ENCODE data around the gene ANKFY1.
"Not testable (repeated sequence)": the region's sequence is repeated elsewhere in the genome, so short reads cannot be mapped to it uniquely, and the experiment has no call there.

Gene ANKFY1

DNA sequence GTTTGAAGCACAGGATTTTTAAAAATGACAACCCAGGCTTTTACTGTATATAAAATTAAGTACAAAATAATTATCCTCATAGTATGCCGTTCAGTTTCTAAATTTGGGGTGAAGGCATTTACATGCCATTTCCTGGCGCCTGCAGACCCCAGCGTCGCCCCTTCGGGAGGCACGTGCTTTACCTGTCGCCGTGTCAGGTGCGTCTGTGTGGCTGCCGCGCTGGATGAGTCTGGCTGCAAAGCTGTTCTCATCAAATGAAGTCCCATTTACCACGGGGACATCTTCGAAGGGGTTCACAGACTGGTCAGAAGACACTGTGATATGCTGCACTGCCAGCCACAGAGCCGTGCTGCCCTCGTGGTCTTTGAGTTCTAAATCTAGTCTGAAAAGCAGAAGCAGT, 69.0 kb downstream of the ANKFY1 start:
- H3K4me3 ChIP-seq (ENCODE audit: low read depth, low read length): no peak overlapping the region
- no peak for DNase-seq (ENCODE audit: low read depth)
- TF ChIP-seq MYC (IDR thresholded peaks at IDR 0.05; ENCODE audit: low read depth, low read length): no peak
- TF ChIP-seq, protein P1, sequence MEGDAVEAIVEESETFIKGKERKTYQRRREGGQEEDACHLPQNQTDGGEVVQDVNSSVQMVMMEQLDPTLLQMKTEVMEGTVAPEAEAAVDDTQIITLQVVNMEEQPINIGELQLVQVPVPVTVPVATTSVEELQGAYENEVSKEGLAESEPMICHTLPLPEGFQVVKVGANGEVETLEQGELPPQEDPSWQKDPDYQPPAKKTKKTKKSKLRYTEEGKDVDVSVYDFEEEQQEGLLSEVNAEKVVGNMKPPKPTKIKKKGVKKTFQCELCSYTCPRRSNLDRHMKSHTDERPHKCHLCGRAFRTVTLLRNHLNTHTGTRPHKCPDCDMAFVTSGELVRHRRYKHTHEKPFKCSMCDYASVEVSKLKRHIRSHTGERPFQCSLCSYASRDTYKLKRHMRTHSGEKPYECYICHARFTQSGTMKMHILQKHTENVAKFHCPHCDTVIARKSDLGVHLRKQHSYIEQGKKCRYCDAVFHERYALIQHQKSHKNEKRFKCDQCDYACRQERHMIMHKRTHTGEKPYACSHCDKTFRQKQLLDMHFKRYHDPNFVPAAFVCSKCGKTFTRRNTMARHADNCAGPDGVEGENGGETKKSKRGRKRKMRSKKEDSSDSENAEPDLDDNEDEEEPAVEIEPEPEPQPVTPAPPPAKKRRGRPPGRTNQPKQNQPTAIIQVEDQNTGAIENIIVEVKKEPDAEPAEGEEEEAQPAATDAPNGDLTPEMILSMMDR (IDR thresholded peaks at IDR 0.05; ENCODE audit: low read depth, low read length): no peak
- TF ChIP-seq, protein P2, sequence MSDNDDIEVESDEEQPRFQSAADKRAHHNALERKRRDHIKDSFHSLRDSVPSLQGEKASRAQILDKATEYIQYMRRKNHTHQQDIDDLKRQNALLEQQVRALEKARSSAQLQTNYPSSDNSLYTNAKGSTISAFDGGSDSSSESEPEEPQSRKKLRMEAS (IDR thresholded peaks at IDR 0.05; ENCODE audit: low read depth, low read length): no peak
- TF ChIP-seq POLR2A (IDR thresholded peaks at IDR 0.05; ENCODE audit: extremely low read depth, insufficient read length): no peak

DNA sequence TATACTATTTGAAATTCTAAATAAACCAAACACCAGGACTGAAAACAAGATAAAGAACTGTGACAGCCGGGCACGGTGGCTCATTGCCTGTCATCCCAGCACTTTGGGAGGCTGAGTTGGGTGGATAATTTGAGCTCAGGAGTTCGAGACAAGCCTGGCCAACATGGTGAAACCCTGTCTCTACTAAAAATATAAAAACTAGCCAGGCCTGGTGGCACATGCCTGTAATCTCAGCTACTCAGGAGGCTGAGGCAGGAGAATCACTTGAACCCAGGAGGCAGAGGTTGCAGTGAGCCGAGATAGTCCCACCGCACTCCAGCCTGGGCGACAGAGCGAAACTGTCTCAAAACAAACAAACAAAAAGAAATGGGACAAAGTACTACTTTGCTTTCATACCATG, 73.0 kb downstream of the ANKFY1 start:
- not testable (repeated sequence) for DNase-seq (ENCODE audit: low read depth); H3K4me3 ChIP-seq (ENCODE audit: low read depth, low read length)

DNA sequence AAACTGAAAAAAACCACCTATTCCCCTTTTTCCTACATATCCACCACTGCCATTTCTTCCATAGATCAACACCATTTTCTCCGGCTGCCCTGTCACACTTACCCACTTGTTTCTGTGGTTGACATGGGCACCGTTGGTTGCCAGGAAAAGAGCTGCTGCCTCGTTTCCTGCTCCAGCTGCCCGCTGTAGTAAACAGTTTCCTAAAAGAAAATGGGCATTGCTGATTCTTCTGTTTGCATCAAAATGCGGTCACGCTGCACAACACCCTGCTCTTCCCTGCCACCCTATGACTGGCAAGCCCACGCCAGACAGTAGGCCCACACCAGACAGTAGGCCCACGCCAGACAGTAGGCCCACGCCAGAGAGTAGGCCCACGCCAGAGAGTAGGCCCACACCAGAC, 74.5 kb downstream of the ANKFY1 start:
- H3K4me3 ChIP-seq (ENCODE audit: low read depth, low read length): no peak overlapping the region
- TF ChIP-seq POLR2A (IDR thresholded peaks at IDR 0.05; ENCODE audit: extremely low read depth, insufficient read length) (no peak), MYC (IDR thresholded peaks at IDR 0.05; ENCODE audit: low read depth, low read length) (no peak)
- TF ChIP-seq, protein P2 (IDR thresholded peaks at IDR 0.05; ENCODE audit: low read depth, low read length): no peak
- TF ChIP-seq, protein P1 (IDR thresholded peaks at IDR 0.05; ENCODE audit: low read depth, low read length): no peak
- no peak for DNase-seq (ENCODE audit: low read depth)

DNA sequence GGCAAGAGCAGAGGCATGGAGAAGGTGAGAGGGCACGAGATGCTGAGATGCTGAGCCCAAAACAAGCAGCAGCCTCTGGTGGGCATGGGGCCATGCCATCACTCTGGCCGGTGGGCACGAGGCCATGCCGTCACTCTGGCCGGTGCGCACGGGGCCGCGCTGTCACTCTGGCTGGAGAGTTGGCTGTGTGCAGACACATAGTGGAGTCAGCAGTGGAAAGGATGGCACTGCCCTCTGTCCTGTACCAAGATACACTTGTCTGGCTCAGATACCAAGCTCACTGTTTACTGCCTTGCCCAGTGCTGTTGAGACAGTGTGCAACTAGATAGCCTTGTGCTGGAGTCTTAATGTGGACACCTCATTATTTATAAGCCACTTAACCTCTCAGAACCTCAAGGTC, 75.7 kb downstream of the ANKFY1 start:
- TF ChIP-seq POLR2A (IDR thresholded peaks at IDR 0.05; ENCODE audit: extremely low read depth, insufficient read length) (no peak), MYC (IDR thresholded peaks at IDR 0.05; ENCODE audit: low read depth, low read length) (no peak)
- TF ChIP-seq, protein P1 (IDR thresholded peaks at IDR 0.05; ENCODE audit: low read depth, low read length): no peak
- TF ChIP-seq, protein P2 (IDR thresholded peaks at IDR 0.05; ENCODE audit: low read depth, low read length): no peak
- no peak overlapping the region for H3K4me3 ChIP-seq (ENCODE audit: low read depth, low read length)
- DNase-seq (ENCODE audit: low read depth): no peak

DNA sequence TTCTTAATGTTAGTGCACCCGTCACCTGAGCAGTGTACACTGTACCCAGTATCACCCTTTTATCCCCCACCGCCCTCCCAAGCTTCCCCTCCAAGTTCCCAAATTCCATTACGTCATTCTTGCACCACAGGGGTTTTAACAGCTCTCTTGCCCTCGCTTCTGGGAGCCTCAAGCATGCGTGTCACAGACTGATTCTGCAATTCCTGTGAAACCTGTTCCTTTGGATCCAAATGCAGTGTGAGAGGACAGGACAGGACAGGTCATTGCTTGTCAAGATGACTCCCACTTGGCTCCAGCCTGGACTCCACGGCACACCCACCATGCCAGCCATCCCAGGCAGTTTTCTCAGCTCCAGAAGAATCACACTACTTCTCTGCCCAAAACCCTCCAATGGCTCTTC, 76.7 kb downstream of the ANKFY1 start:
- DNase-seq (ENCODE audit: low read depth): no peak
- no peak overlapping the region for H3K4me3 ChIP-seq (ENCODE audit: low read depth, low read length)
- TF ChIP-seq, protein P1 (IDR thresholded peaks at IDR 0.05; ENCODE audit: low read depth, low read length): no peak
- TF ChIP-seq POLR2A (IDR thresholded peaks at IDR 0.05; ENCODE audit: extremely low read depth, insufficient read length): no peak
- TF ChIP-seq, protein P2 (IDR thresholded peaks at IDR 0.05; ENCODE audit: low read depth, low read length): no peak
- TF ChIP-seq MYC (IDR thresholded peaks at IDR 0.05; ENCODE audit: low read depth, low read length): no peak

DNA sequence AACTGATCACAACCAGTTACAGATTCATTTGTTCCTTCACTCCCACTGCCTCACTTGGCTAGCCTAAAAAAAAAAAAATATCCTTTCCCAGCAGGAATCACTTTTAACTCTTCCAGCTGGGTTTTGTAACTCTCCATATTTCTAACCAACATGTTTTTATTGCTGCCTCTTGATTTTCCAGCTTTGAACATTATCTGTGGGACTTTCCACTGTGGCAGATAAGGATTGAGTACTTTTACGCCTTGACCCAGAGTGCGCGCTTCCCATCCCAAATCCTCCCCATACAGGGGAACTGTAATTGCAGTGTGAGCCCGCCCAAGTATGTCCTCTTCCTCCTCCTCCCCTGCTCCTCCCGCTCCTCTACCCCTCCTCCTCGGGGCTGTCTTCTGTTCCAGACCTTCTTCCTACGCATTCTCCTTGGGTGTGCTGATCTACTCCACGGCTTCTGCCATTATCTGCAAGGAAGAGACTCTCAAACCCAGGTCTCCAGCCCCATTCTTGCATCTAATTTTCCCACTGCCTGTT, 77.4 kb downstream of the ANKFY1 start:
- TF ChIP-seq, protein P2 (IDR thresholded peaks at IDR 0.05; ENCODE audit: low read depth, low read length): no peak
- TF ChIP-seq POLR2A (IDR thresholded peaks at IDR 0.05; ENCODE audit: extremely low read depth, insufficient read length) (no peak), MYC (IDR thresholded peaks at IDR 0.05; ENCODE audit: low read depth, low read length) (no peak)
- TF ChIP-seq, protein P1 (IDR thresholded peaks at IDR 0.05; ENCODE audit: low read depth, low read length): no peak
- no peak overlapping the region for H3K4me3 ChIP-seq (ENCODE audit: low read depth, low read length)
- DNase-seq (ENCODE audit: low read depth): no peak

Measured in NB4 (cell line).